ENCODE results near the gene SMIM10L2A. TPM values are rescaled to one million over a fixed set of nuclear protein-coding genes. Genes with fewer than 3 reads are reported as not detected.

Gene SMIM10L2A
- total and polyA plus RNA-seq, 10 of the 15 experiments (the other 5 are each of a cell fraction or from before 2014, with no cell fraction given): 0.02 to 0.05 (median 0.03) TPM; not detected in 7

DNA sequence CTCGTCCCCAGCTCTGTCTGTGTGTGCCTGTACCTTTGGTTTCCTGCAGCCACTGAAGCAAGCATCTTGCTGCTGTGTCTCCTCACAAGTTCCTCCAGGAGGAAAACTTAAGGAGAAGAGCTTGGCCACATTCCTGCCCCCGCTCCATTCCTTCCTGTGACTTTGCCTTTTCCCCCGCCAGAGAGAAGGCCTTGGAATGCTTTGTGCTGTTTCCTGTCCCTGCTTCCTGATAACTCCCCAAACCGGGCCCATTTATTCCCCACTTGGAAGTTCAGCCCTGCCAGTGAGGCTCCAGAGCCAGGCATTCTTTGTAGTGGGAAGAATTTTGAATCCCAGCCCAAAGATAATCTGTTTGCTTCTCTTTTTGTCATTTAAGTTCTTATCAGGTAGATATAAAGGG lies 33.1 kb downstream of the SMIM10L2A start:
- SMC1A ChIA-PET (ENCODE audit: uncharacterized antibody, unreplicated experiment): no interaction called here
- Histone ChIP-seq H3K27me3 (replicated peaks in 1 of 2; ENCODE audit: control insufficient read depth in 2 of 2, insufficient read depth in 2 of 2, low read length in 1 of 2) (no peaks in the 10 kb centered on the region; a peak in 1 of 4 replicates), H3K9me3 (replicated peaks; ENCODE audit: control insufficient read depth, insufficient read depth, low read length) (no peaks in the 10 kb centered on the region), H3K4me3 (no peak overlapping the region), H3K4me1 (ENCODE audit: control insufficient read depth, insufficient read depth, low read length) (no peaks in the 10 kb centered on the region), H3K4me2 (ENCODE audit: control insufficient read depth, insufficient read depth) (no peak overlapping the region), H4K20me1 (ENCODE audit: control insufficient read depth, insufficient read depth) (no peaks in the 10 kb centered on the region), H3K9ac (ENCODE audit: control insufficient read depth, insufficient read depth, low read length) (no peak overlapping the region), H3K79me2 (ENCODE audit: control insufficient read depth, insufficient read depth, low read length) (no peaks in the 10 kb centered on the region), H3K27ac (ENCODE audit: control insufficient read depth, insufficient read depth) (no peak overlapping the region), H3K36me3 (ENCODE audit: control insufficient read depth in 2 of 2, insufficient read depth in 2 of 2, low read length in 1 of 2) (no peaks in the 10 kb centered on the region), H2AFZ (ENCODE audit: control insufficient read depth, low read depth, low read length) (no peak overlapping the region)
- WGBS (ENCODE audit: insufficient coverage, insufficient replicate concordance, low lambda C conversion rate, missing lambda C conversion rate): 19% methylated on average over 4 of the region's 4 CpGs
- POLR2A ChIA-PET: no interaction called here
- CTCF ChIA-PET: interaction anchor here (1.2 kb wide), 1 partner anchor 9 kb away, joined by 4 read pairs; no protein-coding TSS in a partner anchor
- no peak for ATAC-seq
- intact Hi-C loops (cut with micrococcal nuclease; ENCODE audit: unreplicated experiment): no loop called here
- RAD21 ChIA-PET (ENCODE audit: unreplicated experiment): no interaction called here
- BruUV-seq (replicated peaks): no TSS peak
- FAIRE-seq: no peak
- in situ Hi-C loops (cut with MboI): no loop called here
- no peak for DNase-seq (ENCODE audit: low read depth, low spot score)
- TF ChIP-seq HDAC2 (IDR thresholded peaks at IDR 0.05) (no peak), CBFB (IDR thresholded peaks at IDR 0.05; ENCODE audit: low read depth) (no peak), MEF2A (IDR thresholded peaks at IDR 0.05; ENCODE audit: insufficient read depth, low read depth, low read length) (no peak), RBBP5 (conservative IDR thresholded peaks at IDR 0.05) (no peak), EGR1 (IDR thresholded peaks at IDR 0.05; ENCODE audit: borderline replicate concordance in 1 of 2, low read depth in 2 of 2, low read length in 2 of 2) (no peak), JUNB (IDR thresholded peaks at IDR 0.05) (no peak), MYB (IDR thresholded peaks at IDR 0.05; ENCODE audit: borderline replicate concordance, low read depth, low read length) (no peak), FOS (IDR thresholded peaks at IDR 0.05; ENCODE audit: borderline replicate concordance, extremely low read depth, insufficient read length) (no peak), NR2C1 (IDR thresholded peaks at IDR 0.05) (no peak), RCOR1 (conservative IDR thresholded peaks at IDR 0.05; ENCODE audit: low read depth, low read length) (no peak), NFXL1 (IDR thresholded peaks at IDR 0.05; ENCODE audit: borderline replicate concordance) (no peak), MTA2 (IDR thresholded peaks at IDR 0.05; ENCODE audit: low read depth) (no peak), PAX8 (IDR thresholded peaks at IDR 0.05) (no peak), SIX5 (IDR thresholded peaks at IDR 0.05; ENCODE audit: low read depth, low read length, severe bottlenecking) (no peak), SMARCA5 (IDR thresholded peaks at IDR 0.05) (no peak), CREB1 (IDR thresholded peaks at IDR 0.05; ENCODE audit: low read depth) (no peak), TCF12 (IDR thresholded peaks at IDR 0.05; ENCODE audit: low read depth, low read length) (no peak)
- TF ChIP-seq, protein P1, sequence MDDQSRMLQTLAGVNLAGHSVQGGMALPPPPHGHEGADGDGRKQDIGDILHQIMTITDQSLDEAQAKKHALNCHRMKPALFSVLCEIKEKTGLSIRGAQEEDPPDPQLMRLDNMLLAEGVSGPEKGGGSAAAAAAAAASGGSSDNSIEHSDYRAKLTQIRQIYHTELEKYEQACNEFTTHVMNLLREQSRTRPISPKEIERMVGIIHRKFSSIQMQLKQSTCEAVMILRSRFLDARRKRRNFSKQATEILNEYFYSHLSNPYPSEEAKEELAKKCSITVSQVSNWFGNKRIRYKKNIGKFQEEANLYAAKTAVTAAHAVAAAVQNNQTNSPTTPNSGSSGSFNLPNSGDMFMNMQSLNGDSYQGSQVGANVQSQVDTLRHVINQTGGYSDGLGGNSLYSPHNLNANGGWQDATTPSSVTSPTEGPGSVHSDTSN (IDR thresholded peaks at IDR 0.05; ENCODE audit: insufficient replicate concordance, low read depth, low read length): no peak
- TF ChIP-seq, protein P2, sequence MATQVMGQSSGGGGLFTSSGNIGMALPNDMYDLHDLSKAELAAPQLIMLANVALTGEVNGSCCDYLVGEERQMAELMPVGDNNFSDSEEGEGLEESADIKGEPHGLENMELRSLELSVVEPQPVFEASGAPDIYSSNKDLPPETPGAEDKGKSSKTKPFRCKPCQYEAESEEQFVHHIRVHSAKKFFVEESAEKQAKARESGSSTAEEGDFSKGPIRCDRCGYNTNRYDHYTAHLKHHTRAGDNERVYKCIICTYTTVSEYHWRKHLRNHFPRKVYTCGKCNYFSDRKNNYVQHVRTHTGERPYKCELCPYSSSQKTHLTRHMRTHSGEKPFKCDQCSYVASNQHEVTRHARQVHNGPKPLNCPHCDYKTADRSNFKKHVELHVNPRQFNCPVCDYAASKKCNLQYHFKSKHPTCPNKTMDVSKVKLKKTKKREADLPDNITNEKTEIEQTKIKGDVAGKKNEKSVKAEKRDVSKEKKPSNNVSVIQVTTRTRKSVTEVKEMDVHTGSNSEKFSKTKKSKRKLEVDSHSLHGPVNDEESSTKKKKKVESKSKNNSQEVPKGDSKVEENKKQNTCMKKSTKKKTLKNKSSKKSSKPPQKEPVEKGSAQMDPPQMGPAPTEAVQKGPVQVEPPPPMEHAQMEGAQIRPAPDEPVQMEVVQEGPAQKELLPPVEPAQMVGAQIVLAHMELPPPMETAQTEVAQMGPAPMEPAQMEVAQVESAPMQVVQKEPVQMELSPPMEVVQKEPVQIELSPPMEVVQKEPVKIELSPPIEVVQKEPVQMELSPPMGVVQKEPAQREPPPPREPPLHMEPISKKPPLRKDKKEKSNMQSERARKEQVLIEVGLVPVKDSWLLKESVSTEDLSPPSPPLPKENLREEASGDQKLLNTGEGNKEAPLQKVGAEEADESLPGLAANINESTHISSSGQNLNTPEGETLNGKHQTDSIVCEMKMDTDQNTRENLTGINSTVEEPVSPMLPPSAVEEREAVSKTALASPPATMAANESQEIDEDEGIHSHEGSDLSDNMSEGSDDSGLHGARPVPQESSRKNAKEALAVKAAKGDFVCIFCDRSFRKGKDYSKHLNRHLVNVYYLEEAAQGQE (IDR thresholded peaks at IDR 0.05; ENCODE audit: low read depth, low read length): no peak
